ENCODE results near the gene ADAM12.

ADAM12 gene

GRCh38 chr10:126229686-126230085, 158.6 kb downstream of the ADAM12 start:
- DNase-seq = no peak

DNA sequence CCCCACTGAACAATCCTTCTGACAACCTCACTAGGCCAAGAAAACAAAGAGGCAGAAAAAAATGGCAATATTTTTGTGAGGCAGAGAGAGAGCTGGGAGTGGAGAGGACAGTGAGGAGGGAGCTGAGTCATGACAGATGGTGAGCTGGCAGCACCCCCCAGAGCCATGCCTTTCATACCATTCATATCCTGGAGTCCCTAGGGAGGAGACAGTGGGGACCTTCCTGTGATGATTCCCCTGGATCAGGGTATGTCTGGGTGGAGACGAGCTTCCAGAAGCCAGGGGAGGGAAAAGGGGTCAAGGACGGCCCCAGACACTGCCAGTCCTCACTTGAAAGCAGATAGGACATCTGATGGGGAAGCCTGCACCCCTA, 160.5 kb downstream of the ADAM12 start:
- no peak for DNase-seq

DNA sequence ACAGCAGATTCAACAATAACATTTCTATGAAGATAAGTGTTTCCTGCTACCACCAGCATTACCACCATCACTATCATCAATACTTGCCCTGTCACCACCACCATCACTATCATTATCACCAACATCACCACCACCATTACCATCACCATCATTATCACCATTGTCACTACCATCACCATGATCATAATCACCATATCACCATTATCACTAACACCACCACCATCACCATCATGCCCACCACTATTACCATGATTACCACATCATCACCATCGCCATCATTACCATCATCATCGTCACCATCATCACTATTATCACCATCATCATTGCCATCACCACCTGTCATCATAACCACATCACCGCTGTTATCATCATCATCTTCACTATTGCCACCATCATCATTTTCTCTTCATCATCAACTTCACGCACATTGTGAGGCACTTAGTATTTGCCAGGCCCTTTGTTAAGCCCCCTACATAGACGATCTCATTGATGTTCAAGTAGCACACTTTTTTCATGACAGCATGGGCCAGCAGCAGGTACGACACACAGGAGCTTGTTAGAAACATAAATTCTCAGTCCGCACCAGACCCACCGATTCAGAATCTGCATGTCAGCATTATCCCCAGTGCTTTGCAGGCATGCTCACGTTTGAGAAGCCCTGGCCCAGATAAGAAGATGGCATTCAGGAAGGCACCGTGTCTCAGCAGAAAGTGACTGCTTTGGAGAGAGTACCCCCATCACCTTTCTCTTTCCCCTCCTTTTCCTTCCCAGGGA, 161.1 kb downstream of the ADAM12 start:
- DNase-seq = no peak

GRCh38 chr10:126226205-126226604, 162.1 kb downstream of the ADAM12 start:
- no peak for DNase-seq

DNA sequence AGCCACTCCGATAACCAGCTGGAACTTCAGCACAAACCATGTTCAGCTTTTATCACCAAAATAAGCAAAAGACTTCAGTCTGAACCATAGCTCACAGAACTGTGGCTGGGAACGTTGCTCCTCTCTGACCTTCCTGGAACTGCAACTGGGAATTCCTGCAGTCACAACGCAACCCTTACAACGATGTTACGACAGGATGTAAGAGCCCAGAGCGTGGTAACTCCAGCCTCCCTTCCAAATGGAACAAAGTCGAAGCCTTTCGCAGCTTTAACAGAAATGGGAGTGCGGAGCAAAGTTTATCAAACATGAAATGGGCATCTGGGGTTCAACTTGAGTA, 162.6 kb downstream of the ADAM12 start:
- no peak for DNase-seq

- no peak for DNase-seq
Observed at GRCh38 chr10:126224967-126225671, 163.2 kb downstream of the ADAM12 start.

GRCh38 chr10:126223512-126224067, 164.7 kb downstream of the ADAM12 start:
- DNase-seq = no peak

GRCh38 chr10:126222736-126223511, 165.4 kb downstream of the ADAM12 start:
- no peak for DNase-seq

- DNase-seq = no peak
Observed at GRCh38 chr10:126221874-126222273, 166.4 kb downstream of the ADAM12 start.

DNA sequence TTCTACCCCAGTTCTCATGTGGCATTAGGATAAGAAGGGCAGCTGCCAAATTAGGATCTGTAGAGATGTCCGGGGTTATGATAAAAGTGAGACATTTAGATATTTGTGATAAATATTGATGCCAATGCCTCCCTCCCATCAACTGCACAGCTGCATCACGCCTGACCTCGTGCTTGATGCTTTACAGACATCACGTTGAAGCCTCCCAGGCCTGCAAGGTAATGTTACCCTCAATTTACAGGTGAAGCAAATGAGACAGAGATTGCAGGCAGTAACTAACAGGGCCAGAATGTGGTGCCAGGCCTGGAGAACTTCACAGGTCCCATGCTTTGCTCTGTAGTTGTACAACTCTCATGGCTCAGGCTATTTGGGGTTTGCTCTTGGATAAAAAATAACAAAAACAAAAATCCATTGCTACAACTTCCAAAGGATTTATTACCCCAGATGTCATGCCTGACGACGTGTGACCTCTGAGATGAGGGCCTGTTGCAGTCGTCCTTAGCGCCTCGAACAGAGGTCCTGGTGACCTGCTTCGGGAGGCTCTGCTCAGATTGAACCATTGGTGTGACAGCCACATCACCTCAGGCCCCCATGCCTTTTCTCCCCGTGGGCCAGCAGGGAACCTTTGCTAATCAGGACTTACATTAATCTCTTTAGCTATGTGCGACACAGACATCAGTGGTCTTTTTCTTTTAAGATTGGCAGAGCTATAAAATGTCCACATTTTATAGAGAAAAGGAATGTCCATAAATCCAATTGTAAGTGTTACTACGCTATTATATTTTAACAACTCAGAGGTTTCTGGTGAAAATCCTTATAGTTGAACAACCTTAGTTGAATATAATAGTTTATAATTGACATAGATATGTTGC, 169.3 kb downstream of the ADAM12 start:
- no peak for DNase-seq

- DNase-seq = no peak
Observed at GRCh38 chr10:126218174-126218573, 170.1 kb downstream of the ADAM12 start.

DNA sequence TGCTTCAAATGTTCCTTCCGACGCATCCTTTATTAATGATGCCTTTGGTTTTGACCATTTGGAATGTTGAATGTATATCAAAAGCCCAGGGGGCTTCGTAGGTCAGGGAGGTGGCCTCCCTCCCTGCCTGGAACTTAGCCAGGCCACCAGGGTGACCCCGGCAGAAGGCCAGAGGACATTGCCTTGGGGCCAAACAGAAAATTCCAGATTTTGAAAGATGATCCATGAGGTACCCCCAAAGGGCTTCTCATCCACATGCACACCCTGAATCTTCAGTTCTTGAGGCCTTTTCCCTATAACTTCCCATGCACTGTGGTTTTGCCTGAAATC, 171.7 kb downstream of the ADAM12 start:
- DNase-seq = no peak

DNA sequence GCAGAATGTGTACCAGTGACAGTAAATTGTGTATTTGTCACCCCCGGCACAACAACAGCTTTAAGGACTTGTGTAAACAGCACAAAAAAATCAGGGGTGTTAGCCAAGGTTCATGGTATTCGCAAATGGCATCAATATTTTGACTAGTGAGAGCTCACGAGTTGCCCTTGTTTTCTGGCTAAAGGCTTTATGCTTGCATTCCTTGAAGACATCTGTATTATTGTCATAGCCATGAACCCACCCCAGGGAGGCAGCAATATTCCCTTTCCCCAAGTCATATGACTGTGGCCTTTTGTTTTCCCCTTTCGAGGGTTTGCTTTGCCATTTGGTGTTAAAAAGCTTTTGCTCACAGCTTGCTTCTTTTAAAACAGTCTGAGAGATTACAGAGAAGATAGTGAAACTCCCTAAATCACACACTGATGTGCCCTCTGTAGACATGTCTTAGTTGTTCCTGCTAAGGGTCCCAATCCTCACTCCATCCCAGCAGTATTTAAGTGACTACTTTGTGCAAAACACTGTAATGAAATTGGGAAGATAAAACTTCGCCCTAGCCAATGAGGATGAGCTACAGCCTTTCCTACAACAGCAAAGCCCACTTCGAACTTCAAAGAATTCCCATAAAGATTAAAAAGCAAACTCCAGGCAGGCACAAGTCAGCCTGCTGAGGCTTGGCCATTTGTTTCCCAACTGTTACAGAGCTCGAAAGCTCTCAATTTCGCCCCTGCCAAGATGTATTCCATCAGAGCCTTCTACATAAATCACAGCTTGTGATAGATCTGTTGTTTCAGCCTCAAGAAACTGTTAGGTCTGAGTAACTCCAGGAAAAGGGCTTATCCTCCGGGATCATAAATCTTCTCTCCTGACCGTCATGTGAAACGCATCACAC, 172.3 kb downstream of the ADAM12 start:
- no peak for DNase-seq

DNA sequence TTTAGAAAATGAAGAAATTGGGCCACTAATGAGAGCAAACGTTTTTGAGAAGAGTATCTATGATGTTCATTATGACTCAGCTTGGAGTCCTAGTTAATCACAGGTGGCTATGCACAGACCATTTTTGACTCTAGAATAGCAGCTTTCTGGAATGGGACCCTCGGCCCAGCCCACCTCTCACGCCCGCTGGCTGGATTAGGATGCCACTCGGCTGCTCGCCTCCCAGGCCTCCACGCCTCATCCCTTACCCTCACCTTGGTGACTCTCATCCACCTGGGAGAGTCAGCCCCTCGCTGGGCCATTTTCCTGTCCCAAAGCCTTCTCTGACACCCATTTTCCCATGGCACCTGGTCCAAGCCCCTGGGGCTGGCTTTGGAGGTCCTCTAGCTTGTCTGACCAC, 173.6 kb downstream of the ADAM12 start:
- no peak for DNase-seq

DNA sequence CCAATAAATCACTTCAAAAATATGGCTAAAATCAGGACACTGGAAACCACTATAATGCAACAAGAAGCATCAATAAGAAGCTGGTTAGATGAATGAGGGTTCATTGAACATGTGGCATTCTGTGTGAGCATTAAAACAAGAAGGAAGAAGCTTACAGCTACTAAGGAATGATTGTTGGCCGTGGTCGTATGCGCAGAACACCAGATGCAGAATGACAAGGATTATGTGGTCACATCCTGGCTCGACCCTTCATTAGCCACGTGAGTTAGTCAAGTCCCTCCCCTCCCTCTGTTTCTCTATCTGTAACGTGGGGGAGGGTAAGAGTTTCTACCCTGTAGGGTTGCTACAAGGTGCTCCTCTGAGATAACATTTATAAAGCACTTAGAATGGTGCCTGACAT, 174.3 kb downstream of the ADAM12 start:
- DNase-seq = no peak

- no peak for DNase-seq
Observed at GRCh38 chr10:126212738-126213137, 175.5 kb downstream of the ADAM12 start.

- no peak for DNase-seq
Observed at GRCh38 chr10:126210051-126210651, 178.1 kb downstream of the ADAM12 start.

- DNase-seq = no peak
Observed at GRCh38 chr10:126209451-126209850, 178.8 kb downstream of the ADAM12 start.

DNA sequence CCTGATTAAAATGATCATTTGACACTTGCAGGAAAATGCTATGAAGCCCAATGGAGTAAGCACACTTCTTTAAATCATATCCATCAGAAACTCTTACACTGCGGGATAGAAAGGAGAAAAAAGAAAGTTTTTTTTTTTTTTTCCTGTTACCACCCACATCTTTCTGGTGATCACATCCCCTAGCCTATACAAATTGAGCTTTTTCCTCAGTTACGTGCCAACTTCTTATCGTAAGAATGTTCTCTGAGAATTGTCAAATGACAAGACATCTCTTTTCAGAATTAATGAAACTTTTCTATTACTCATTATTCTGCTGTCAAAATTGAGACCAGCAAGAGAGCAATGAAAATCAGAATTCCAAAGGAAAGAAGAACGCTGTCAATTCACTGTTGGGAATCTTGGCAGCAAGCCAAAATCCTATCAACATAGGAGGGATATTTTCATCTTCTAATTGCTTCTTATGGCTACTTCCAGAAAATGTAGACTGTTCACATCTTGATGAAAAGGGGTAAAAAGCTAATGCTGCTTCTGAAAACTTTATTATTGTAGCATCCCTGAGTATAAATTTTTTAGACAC, 179.5 kb downstream of the ADAM12 start:
- no peak for DNase-seq

DNA sequence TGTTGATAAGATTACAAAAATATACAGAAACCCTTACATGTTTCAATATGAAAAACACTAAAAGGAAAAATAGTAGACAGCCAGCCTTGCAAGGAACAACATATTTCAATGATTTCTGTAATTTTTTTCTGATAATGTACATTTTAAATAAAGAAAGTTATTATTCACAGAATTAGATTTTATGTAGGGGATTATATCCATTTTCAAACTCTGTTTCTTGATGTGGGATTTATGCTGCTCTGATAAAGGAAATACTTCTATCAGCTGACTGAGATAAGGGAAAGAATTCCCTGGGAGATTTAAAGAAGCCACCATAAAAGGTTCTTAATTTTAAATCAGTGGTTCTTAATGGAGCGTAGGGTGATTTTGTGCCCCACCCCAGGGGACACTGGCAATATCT, 180.4 kb downstream of the ADAM12 start:
- DNase-seq = no peak

- DNase-seq = no peak
Observed at GRCh38 chr10:126207313-126207771, 180.9 kb downstream of the ADAM12 start.

Data from DMS79 (cell line).